GM12878 (cell line): ENCODE measurements around the gene FRAS1. TPM values are rescaled to one million over a fixed set of nuclear protein-coding genes. Genes with fewer than 3 reads are reported as not detected.

ENCODE experiments used
- GABPA ChIP-seq: IDR thresholded peaks from 2 replicates; pipeline ENCODE4 v1.6.1; 2014; ENCODE audit warnings: antibody characterized with exemption, low read depth, mild to moderate bottlenecking, inconsistent platforms
- GATAD2B ChIP-seq: fragments of 450-650 bp; conservative IDR thresholded peaks from 2 replicates; pipeline ENCODE4 v1.6.1; 2017; ENCODE audit warnings: low read depth, mild to moderate bottlenecking, moderate library complexity
- MEF2B ChIP-seq: fragments of 450-650 bp; IDR thresholded peaks from 2 replicates; pipeline ENCODE4 v1.6.1; 2018; ENCODE audit warnings: mild to moderate bottlenecking, moderate library complexity; ENCODE audit not compliant: partially characterized antibody, poor library complexity, severe bottlenecking
- PAX8 ChIP-seq: fragments of 450-650 bp; IDR thresholded peaks from 2 replicates; pipeline ENCODE4 v1.6.1; 2017; ENCODE audit warnings: mild to moderate bottlenecking, moderate library complexity
- SMC3 ChIP-seq: IDR thresholded peaks from 2 replicates; pipeline ENCODE4 v1.6.1; 2011; ENCODE audit warnings: low read length, improper control_type of control experiment, borderline replicate concordance
- polyA plus RNA-seq, 11 experiments: library from polyadenylated mRNA; depleted of rRNA in 4 of 11; unstranded in 6 of 11; stranded (reverse) in 5 of 11; fragments of >200 nt; fragmentation: Nextera tagmentation in 4 of 11; fragmentation: Illumina TruSeq in 1 of 11; extraction: Ambion mirVana in 4 of 11; extraction: Trizol in 1 of 11; gene quantifications; 1 replicate in 1 of 11; 2 replicates in 10 of 11; pipeline versions ENCODE4 v1.2.1 to v1.2.3, GENCODE V29; 2011 to 2016; ENCODE audit warnings: inconsistent platforms in 2 of 11, missing spikeins in 2 of 11, low read depth in 1 of 11
- total RNA-seq, 4 experiments: library from RNA; depleted of rRNA in 3 of 4; stranded (reverse); fragments of >200 nt in 3 of 4; fragmentation: Illumina TruSeq in 1 of 4; extraction: Trizol in 1 of 4; gene quantifications; 2 replicates each; pipeline versions ENCODE4 v1.2.1 to v1.2.3, GENCODE V29; 2013 to 2021
- TF ChIP-seq, protein P1 (sequence below): IDR thresholded peaks from 2 replicates; pipeline ENCODE4 v1.6.1; 2012; ENCODE audit warnings: low read depth, low read length, improper control_type of control experiment
- TF ChIP-seq, protein P2 (sequence below): IDR thresholded peaks from 2 replicates; pipeline ENCODE4 v1.6.1; 2012; ENCODE audit warnings: low read depth, low read length, improper control_type of control experiment
- TF ChIP-seq, protein P3 (sequence below): fragments of 450-650 bp; IDR thresholded peaks from 2 replicates; pipeline ENCODE4 v1.6.1; 2017; ENCODE audit warnings: mild to moderate bottlenecking, moderate library complexity
- TF ChIP-seq, protein P4 (sequence below): fragments of 450-650 bp; IDR thresholded peaks from 2 replicates; pipeline ENCODE4 v1.6.1; 2017; ENCODE audit warnings: mild to moderate bottlenecking, low read depth, inconsistent platforms; ENCODE audit not compliant: poor library complexity, severe bottlenecking

Gene FRAS1
- total and polyA plus RNA-seq, 10 of the 15 experiments (the other 5 are each of a cell fraction or from before 2014, with no cell fraction given): 0.08 to 11.7 (median 0.20) TPM

DNA sequence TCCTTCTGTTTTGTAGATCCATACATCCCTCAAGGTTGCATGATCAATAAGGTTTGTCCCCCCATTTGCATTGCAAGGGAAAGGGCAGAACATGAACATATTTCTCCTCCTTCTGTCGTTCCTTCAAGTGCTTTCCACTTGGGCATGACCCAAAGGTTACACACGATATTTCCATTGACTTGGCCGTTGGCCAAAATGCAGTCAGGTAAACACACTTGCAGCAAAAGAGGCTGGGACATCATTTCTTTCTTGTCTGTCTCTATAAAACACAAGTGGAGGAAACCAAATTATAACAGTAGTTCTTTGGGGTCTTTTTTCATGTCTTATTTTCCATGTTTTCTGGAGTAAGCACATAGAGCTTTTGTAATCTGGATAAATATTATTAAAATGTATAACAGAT is 156.1 kb downstream of the FRAS1 start (continued):
- TF ChIP-seq, protein P1, sequence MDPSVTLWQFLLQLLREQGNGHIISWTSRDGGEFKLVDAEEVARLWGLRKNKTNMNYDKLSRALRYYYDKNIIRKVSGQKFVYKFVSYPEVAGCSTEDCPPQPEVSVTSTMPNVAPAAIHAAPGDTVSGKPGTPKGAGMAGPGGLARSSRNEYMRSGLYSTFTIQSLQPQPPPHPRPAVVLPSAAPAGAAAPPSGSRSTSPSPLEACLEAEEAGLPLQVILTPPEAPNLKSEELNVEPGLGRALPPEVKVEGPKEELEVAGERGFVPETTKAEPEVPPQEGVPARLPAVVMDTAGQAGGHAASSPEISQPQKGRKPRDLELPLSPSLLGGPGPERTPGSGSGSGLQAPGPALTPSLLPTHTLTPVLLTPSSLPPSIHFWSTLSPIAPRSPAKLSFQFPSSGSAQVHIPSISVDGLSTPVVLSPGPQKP: no peak
- TF ChIP-seq, protein P2, sequence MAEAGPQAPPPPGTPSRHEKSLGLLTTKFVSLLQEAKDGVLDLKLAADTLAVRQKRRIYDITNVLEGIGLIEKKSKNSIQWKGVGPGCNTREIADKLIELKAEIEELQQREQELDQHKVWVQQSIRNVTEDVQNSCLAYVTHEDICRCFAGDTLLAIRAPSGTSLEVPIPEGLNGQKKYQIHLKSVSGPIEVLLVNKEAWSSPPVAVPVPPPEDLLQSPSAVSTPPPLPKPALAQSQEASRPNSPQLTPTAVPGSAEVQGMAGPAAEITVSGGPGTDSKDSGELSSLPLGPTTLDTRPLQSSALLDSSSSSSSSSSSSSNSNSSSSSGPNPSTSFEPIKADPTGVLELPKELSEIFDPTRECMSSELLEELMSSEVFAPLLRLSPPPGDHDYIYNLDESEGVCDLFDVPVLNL: no peak
- TF ChIP-seq GATAD2B: no peak
- TF ChIP-seq, protein P3, sequence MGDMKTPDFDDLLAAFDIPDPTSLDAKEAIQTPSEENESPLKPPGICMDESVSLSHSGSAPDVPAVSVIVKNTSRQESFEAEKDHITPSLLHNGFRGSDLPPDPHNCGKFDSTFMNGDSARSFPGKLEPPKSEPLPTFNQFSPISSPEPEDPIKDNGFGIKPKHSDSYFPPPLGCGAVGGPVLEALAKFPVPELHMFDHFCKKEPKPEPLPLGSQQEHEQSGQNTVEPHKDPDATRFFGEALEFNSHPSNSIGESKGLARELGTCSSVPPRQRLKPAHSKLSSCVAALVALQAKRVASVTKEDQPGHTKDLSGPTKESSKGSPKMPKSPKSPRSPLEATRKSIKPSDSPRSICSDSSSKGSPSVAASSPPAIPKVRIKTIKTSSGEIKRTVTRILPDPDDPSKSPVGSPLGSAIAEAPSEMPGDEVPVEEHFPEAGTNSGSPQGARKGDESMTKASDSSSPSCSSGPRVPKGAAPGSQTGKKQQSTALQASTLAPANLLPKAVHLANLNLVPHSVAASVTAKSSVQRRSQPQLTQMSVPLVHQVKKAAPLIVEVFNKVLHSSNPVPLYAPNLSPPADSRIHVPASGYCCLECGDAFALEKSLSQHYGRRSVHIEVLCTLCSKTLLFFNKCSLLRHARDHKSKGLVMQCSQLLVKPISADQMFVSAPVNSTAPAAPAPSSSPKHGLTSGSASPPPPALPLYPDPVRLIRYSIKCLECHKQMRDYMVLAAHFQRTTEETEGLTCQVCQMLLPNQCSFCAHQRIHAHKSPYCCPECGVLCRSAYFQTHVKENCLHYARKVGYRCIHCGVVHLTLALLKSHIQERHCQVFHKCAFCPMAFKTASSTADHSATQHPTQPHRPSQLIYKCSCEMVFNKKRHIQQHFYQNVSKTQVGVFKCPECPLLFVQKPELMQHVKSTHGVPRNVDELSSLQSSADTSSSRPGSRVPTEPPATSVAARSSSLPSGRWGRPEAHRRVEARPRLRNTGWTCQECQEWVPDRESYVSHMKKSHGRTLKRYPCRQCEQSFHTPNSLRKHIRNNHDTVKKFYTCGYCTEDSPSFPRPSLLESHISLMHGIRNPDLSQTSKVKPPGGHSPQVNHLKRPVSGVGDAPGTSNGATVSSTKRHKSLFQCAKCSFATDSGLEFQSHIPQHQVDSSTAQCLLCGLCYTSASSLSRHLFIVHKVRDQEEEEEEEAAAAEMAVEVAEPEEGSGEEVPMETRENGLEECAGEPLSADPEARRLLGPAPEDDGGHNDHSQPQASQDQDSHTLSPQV: no peak
- no peak for TF ChIP-seq SMC3
- no peak for TF ChIP-seq GABPA
- no peak for TF ChIP-seq PAX8
- TF ChIP-seq, protein P4, sequence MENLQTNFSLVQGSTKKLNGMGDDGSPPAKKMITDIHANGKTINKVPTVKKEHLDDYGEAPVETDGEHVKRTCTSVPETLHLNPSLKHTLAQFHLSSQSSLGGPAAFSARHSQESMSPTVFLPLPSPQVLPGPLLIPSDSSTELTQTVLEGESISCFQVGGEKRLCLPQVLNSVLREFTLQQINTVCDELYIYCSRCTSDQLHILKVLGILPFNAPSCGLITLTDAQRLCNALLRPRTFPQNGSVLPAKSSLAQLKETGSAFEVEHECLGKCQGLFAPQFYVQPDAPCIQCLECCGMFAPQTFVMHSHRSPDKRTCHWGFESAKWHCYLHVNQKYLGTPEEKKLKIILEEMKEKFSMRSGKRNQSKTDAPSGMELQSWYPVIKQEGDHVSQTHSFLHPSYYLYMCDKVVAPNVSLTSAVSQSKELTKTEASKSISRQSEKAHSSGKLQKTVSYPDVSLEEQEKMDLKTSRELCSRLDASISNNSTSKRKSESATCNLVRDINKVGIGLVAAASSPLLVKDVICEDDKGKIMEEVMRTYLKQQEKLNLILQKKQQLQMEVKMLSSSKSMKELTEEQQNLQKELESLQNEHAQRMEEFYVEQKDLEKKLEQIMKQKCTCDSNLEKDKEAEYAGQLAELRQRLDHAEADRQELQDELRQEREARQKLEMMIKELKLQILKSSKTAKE: no peak
- no peak for TF ChIP-seq MEF2B
